ENCODE measurements around the gene CHST9.
"Not testable (repeated sequence)": the region's sequence is repeated elsewhere in the genome, so short reads cannot be mapped to it uniquely, and the experiment has no call there.

Gene CHST9

GRCh38 chr18:27008575-27008974, 176.5 kb downstream of the CHST9 start:
- no peak for DNase-seq (ENCODE audit: low read depth in 3 of 3, low spot score in 1 of 3)

- no peak for DNase-seq (ENCODE audit: low read depth in 3 of 3, low spot score in 1 of 3)
These were observed 177.2 kb downstream of the CHST9 start for GRCh38 chr18:27007880-27008279.

DNA sequence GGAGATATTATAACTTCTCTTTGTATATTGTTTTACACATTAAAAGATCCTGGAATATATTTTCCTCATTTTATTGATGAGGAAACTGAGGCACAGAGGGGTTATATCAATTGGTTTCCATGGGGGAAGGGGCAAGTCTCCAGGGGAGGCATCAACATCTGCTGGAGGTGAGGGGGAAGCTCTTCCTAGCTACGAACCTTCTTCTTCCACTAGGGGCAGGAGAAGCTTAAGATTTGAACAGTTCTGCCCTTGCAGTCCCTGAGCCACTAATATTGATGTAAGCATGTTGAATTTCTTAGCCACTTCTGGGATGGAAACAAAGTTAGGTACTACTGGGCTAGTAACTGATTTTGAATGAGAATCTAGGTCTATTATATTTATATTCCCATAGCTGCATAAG, 179.5 kb downstream of the CHST9 start:
- no peak for DNase-seq (ENCODE audit: low read depth in 3 of 3, low spot score in 1 of 3)

DNA sequence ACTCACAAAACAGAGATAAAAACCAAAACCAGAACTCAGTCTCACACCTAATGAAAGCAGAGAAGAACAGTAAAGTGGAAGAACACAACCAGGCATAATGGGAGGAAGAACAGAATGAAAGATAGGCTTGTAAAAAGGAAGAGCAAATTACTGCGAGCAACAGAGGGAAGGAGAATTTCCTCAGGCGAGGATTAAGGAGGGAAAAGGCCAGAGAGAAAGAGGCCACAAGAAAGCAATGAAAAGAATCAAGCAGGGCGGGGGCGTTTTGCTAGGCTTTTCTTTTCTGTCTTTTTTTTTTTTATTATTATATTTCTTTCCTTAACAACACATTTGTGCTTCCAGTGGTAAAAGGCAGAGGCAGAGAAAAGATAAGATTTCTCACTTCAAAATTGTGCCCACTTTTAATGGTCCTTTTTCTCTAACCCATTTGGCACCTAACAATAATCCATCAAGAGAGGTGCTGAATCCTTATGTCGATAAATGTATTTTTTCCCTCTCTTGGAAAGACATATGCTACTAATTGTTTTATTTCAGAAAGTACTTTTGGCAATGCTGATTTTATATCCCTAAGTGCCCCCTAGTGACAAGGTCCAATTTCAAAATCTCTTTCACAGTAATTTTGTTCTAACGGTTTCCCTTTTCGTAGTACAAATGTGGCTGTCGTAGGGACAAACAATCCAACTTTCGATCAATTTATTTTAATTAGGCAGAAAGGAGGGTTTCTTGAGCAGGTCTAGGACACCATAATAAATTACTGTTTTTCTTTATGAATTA, 180.9 kb downstream of the CHST9 start:
- no peak for DNase-seq (ENCODE audit: low read depth in 3 of 3, low spot score in 1 of 3)

DNA sequence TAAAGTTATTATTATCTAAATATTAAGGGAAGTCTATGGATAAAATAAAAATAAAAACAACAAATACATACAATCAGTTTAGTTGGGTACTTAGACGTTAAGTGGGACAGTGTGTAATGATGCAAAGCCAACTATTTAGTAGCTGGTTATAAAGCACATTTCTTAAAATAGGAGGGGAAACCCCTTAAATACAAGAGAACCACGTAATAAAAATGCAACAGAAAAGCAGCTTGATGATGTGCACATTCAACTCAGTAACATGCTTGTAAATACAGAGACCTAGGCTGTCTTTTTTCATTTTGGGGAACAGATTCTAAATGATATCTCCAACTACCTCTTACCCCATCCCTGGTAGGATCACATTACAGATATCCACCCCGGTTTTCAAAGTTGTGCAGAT, 185.3 kb downstream of the CHST9 start:
- no peak for DNase-seq (ENCODE audit: low read depth in 3 of 3, low spot score in 1 of 3)

GRCh38 chr18:26993568-26993967, 191.5 kb downstream of the CHST9 start:
- no peak for DNase-seq (ENCODE audit: low read depth in 3 of 3, low spot score in 1 of 3)

GRCh38 chr18:26992926-26993325, 192.2 kb downstream of the CHST9 start:
- no peak for DNase-seq (ENCODE audit: low read depth in 3 of 3, low spot score in 1 of 3)

- DNase-seq (ENCODE audit: low read depth in 3 of 3, low spot score in 1 of 3), result no peak
These were observed 195.3 kb downstream of the CHST9 start for GRCh38 chr18:26989842-26990241.

DNA sequence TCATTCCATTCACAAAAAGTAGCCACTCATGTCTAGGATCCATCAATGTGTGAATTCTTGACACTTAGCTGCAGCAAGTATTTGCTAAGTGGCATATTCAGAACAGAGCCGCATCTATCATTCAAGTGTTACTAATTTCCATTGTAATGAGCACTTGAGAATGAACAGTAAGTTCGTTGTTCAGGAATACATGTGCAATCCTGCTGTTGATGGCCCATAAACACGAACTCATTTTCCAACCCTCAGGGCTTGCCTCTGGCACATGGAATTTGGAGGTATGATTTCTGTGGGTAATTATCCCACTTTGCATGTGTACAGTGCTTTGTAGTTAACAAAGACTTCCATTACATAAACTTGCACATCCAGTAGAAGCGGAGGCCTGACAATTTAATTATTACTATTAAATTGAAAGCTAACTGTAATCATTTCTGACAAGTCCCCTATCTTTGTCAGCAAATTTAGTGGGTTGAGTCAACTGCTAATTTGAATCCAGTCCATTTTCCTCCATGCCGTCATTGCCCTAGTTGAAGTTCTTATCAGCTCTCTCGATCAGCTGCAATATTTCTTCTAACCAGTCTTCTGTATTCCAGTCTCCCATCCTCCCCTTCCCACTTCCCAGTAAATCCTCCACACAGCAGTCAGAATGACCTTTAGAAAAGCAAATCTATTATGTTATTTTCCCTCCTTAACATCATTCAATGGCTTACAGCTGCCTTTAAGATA, 203.6 kb downstream of the CHST9 start:
- no peak for DNase-seq (ENCODE audit: low read depth in 3 of 3, low spot score in 1 of 3)

DNA sequence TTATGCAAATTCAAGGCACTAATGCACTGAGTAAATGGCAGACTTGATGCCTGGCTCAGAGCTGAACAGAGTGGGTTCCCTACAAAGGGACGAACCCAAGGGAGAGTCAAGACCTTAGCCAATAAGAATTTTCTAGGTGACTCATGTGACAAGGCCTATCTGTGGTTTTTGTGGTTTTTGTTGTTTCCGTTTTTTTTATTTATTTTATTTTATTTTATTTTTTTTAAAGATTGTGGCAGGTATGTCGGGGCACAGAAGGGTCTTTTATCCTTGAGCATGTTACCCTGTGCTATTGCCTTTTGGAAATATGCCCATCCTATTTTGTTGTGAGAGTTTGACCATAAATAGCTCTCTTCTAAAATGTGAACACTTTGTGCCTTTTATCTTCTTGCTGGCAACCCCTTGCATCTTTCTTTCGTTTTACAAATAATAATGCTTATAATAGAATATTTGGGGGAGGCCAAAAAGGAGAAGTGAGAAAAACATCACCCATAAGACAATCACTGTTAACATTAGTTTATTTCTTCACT, 206.2 kb downstream of the CHST9 start:
- no peak for DNase-seq (ENCODE audit: low read depth in 3 of 3, low spot score in 1 of 3)

- no peak for DNase-seq (ENCODE audit: low read depth in 3 of 3, low spot score in 1 of 3)
These were observed 207.3 kb downstream of the CHST9 start for GRCh38 chr18:26977781-26978180.

DNA sequence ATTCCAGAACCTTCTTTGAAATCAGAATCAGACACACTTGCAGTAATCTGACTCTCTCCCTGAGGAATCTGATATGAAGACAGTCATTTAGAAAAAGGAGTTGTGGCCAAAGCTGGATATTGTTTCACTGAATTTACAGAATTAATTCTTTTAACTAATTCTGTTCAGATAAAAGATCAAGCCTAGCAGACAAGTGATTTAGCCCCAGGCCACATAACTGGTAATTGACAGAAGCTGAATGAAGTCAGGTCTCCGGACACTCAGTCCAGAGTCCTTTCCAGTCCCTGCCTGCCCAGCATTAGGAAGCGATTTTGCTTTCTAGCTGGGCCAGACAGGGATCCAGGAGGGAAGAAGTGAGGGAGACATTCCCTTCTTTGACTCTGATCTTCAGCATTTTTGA, 208.9 kb downstream of the CHST9 start:
- no peak for DNase-seq (ENCODE audit: low read depth in 3 of 3, low spot score in 1 of 3)

DNA sequence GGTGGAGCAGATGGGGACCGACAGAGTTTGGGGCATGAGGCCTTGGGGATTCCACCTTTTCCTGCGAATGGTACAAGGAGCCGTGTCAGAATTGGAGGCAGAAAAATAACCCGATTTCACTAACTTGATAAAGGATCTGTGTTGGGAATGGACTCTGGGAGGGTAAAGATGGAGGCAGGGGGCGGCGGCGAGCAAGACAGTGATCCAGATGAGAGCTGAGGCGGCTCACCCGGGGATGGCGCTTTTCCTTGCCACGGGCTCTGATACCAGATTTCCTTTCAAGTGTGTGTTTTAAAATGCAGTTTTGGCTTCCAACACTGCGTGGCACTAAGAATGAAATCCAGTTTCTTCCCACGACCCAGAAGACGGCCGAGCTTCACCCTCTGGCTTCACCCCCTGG, 212.6 kb downstream of the CHST9 start:
- not testable (repeated sequence) for DNase-seq (ENCODE audit: low read depth in 3 of 3, low spot score in 1 of 3)

- DNase-seq (ENCODE audit: low read depth in 3 of 3, low spot score in 1 of 3), result no peak
These were observed 213.7 kb downstream of the CHST9 start for GRCh38 chr18:26971409-26971808.

- DNase-seq (ENCODE audit: low read depth in 3 of 3, low spot score in 1 of 3), result no peak
These were observed 214.5 kb downstream of the CHST9 start for GRCh38 chr18:26970637-26971036.

- DNase-seq (ENCODE audit: low read depth in 3 of 3, low spot score in 1 of 3), result no peak
These were observed 219.9 kb downstream of the CHST9 start for GRCh38 chr18:26965206-26965605.

- no peak for DNase-seq (ENCODE audit: low read depth in 3 of 3, low spot score in 1 of 3)
These were observed 221.8 kb downstream of the CHST9 start for GRCh38 chr18:26963292-26963691.

- no peak for DNase-seq (ENCODE audit: low read depth in 3 of 3, low spot score in 1 of 3)
These were observed 223.3 kb downstream of the CHST9 start for GRCh38 chr18:26961839-26962238.

DNA sequence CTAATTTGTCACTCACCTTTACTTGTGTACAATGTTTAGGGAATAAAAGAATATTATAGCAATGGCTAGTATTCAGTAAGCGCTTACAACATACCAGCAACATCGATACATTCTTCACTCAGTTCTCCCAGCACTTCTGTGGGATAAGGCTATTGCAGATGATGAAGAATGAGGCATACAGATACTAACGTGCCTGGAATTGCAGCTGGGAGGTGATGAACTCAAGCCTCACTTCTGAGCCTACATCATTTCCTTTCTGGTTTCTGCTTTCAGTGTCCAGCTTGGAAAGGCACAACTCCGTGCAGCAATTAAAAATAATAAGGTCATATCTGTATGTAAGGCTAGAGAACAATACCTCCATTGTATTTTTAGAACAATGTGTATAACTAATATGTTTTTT, 224.2 kb downstream of the CHST9 start:
- no peak for DNase-seq (ENCODE audit: low read depth in 3 of 3, low spot score in 1 of 3)

DNA sequence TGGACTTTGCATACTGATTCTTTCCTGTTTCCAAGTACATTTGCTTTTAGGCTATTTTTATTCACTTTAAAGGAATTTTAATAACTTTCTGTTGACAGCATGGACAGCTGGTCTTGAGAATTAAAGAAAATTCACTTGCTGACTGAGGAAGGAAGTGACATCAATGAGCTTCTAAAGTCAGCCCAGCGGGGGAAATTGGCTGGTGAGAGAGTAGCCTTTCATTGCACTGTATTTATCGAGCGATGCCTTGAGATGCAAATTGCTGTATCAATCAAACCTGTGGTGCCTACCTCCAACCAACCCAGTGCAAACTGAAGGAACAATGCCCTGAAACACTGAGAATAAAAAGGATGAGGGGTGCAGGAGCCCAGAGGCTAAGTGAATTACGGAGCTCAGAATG, 228.2 kb downstream of the CHST9 start:
- no peak for DNase-seq (ENCODE audit: low read depth in 3 of 3, low spot score in 1 of 3)

DNA sequence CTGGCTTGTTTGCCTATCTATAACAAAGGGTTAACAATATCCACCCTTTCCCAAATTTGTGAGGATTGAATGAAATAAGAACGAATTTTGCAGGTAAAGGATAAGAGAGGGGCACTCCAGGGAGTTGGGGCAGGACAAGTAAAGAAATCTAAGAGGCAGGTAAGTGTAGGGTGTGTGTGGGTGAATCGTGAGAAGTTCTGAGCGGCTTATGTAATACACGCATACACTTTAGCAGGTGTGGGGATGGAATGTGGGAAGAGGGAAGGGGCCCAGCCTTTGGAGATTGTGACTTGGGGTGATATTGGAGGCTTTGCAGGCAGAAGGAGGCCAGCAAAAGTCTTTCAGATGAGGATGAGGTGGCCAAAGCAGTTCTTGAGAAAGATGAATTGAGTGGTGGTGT, 236.4 kb downstream of the CHST9 start:
- DNase-seq (ENCODE audit: low read depth in 3 of 3, low spot score in 1 of 3), result no peak

GRCh38 chr18:26943906-26944305, 241.2 kb downstream of the CHST9 start:
- no peak for DNase-seq (ENCODE audit: low read depth in 3 of 3, low spot score in 1 of 3)

DNA sequence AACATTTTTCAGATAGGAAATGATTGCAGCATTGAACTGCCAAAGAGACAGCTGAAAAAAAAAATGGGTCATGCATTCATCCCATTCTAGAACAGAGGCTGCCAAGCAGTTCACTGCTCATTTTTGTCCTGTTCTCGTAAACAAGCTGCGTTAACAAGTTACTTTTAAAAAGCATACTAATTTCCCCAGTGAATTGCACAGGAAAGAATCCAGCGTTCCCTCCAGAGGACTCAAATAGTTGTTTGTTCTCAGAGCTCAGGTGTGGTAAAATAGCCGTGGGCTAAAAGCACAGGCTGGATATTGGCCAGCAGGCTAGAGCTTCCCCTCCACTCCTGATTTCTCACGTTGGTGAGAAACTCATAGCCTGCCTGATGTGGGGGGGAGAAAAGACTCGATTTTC, 243.5 kb downstream of the CHST9 start:
- no peak for DNase-seq (ENCODE audit: low read depth in 3 of 3, low spot score in 1 of 3)
